Measurements from ENCODE around the gene LRRC7.

GRCh38 chr1:69976896-69977295 is 409.2 kb downstream of the LRRC7 start:
- TF ChIP-seq MAX (IDR thresholded peaks at IDR 0.05; ENCODE audit: low read depth) (no peak), MXI1 (IDR thresholded peaks at IDR 0.05; ENCODE audit: low read depth, low read length) (no peak), JUND (IDR thresholded peaks at IDR 0.05) (peak; percentile 55; the same call in 1 of the 2 replicates), TAF1 (IDR thresholded peaks at IDR 0.05; ENCODE audit: borderline replicate concordance, low read depth, low read length) (no peak), FOXJ3 (CRISPR knock-in tag; IDR thresholded peaks at IDR 0.05) (no peak)
- TF ChIP-seq, protein P1, sequence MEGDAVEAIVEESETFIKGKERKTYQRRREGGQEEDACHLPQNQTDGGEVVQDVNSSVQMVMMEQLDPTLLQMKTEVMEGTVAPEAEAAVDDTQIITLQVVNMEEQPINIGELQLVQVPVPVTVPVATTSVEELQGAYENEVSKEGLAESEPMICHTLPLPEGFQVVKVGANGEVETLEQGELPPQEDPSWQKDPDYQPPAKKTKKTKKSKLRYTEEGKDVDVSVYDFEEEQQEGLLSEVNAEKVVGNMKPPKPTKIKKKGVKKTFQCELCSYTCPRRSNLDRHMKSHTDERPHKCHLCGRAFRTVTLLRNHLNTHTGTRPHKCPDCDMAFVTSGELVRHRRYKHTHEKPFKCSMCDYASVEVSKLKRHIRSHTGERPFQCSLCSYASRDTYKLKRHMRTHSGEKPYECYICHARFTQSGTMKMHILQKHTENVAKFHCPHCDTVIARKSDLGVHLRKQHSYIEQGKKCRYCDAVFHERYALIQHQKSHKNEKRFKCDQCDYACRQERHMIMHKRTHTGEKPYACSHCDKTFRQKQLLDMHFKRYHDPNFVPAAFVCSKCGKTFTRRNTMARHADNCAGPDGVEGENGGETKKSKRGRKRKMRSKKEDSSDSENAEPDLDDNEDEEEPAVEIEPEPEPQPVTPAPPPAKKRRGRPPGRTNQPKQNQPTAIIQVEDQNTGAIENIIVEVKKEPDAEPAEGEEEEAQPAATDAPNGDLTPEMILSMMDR (IDR thresholded peaks at IDR 0.05), result no peak
- TF ChIP-seq, protein P2, sequence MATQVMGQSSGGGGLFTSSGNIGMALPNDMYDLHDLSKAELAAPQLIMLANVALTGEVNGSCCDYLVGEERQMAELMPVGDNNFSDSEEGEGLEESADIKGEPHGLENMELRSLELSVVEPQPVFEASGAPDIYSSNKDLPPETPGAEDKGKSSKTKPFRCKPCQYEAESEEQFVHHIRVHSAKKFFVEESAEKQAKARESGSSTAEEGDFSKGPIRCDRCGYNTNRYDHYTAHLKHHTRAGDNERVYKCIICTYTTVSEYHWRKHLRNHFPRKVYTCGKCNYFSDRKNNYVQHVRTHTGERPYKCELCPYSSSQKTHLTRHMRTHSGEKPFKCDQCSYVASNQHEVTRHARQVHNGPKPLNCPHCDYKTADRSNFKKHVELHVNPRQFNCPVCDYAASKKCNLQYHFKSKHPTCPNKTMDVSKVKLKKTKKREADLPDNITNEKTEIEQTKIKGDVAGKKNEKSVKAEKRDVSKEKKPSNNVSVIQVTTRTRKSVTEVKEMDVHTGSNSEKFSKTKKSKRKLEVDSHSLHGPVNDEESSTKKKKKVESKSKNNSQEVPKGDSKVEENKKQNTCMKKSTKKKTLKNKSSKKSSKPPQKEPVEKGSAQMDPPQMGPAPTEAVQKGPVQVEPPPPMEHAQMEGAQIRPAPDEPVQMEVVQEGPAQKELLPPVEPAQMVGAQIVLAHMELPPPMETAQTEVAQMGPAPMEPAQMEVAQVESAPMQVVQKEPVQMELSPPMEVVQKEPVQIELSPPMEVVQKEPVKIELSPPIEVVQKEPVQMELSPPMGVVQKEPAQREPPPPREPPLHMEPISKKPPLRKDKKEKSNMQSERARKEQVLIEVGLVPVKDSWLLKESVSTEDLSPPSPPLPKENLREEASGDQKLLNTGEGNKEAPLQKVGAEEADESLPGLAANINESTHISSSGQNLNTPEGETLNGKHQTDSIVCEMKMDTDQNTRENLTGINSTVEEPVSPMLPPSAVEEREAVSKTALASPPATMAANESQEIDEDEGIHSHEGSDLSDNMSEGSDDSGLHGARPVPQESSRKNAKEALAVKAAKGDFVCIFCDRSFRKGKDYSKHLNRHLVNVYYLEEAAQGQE (IDR thresholded peaks at IDR 0.05; ENCODE audit: low read depth, low read length), result no peak

Measured in SK-N-SH (cell line).